NT2/D1 (cell line): ENCODE measurements around the gene MRPL32.

Experiments used
- DNase-seq: peaks from one replicate; pipeline ENCODE4 v3.0.0-alpha.2; 2011; ENCODE audit warnings: low read depth, low spot score
- H3K27me3 ChIP-seq: 2 replicates; pipeline ENCODE4 v1.6.0; 2011; ENCODE audit warnings: mild to moderate bottlenecking; ENCODE audit not compliant: insufficient read length, insufficient read depth
- H3K36me3 ChIP-seq: 2 replicates; pipeline ENCODE4 v1.6.1; 2011; ENCODE audit warnings: mild to moderate bottlenecking, low read length, mixed read lengths; ENCODE audit not compliant: insufficient read depth, insufficient read length
- H3K4me1 ChIP-seq: 2 replicates; pipeline ENCODE4 v1.5.1; 2011; ENCODE audit not compliant: insufficient read depth, insufficient read length
- H3K4me3 ChIP-seq: 2 replicates; pipeline ENCODE4 v1.5.1; 2011; ENCODE audit warnings: low read depth; ENCODE audit not compliant: insufficient read length
- H3K9ac ChIP-seq: 2 replicates; pipeline ENCODE4 v1.6.0; 2011; ENCODE audit warnings: low read depth; ENCODE audit not compliant: insufficient read length
- H3K9me3 ChIP-seq: 2 replicates; pipeline ENCODE4 v1.5.1; 2011; ENCODE audit warnings: mild to moderate bottlenecking, low read length; ENCODE audit not compliant: insufficient read depth
- SUZ12 ChIP-seq: IDR thresholded peaks from 2 replicates; pipeline ENCODE4 v1.6.1; 2011; ENCODE audit not compliant: insufficient read length, insufficient read depth; ENCODE audit errors: extremely low read depth
- YY1 ChIP-seq: IDR thresholded peaks from 2 replicates; pipeline ENCODE4 v1.6.1; 2011; ENCODE audit not compliant: insufficient read length, insufficient read depth
- ZNF274 ChIP-seq: IDR thresholded peaks from 2 replicates; pipeline ENCODE4 v1.6.1; 2011; ENCODE audit warnings: mild to moderate bottlenecking, low read depth, low read length

The MRPL32 gene

DNA sequence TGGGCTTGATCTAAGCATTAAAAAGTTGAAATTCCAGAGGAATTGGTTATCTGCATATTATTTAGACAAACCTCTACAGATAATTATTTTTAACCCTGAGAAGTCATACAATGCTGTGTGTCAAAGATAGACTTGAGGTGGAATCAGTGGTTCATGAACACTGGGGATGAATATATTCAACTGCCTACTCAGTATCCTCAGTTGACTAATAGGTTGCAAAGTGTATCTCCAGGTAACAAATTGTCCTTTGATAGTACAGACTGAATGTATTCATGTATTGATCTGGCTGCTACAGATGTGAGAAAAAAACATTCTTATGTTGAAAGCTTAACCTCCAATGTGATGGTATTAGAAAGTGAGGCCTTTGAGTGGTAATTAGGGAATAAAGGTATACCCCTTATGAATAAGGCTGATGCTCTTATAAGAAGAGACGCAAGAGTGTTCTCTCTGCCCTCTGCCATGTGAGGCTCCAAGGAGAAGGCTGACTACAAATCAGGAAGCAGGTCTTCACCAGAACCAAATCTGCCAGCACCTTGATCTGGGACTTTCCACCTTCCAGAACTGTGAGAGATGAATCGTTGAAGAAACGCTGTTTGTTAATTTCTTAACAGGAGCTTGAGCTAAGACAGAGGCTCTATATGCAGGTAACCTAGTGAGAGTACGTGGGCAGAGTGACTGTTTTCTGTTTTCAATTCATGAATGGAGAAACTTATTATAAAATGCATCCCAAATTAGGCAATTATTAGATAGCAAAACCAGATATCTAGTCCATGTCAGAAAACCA lies 7.5 kb downstream of the MRPL32 start:
- H3K9ac ChIP-seq, result no peak overlapping the region
- H3K9me3 ChIP-seq, result no peaks in the 10 kb centered on the region
- TF ChIP-seq ZNF274 (no peak), YY1 (no peak), SUZ12 (no peak)
- H3K27me3 ChIP-seq, result no peaks in the 10 kb centered on the region
- no peaks in the 10 kb centered on the region for H3K4me1 ChIP-seq
- H3K4me3 ChIP-seq, result no peak overlapping the region
- no peak for DNase-seq
- peaks cover 49% of the 10 kb centered on the region for H3K36me3 ChIP-seq

GRCh38 chr7:42940985-42941847 lies 9.0 kb downstream of the MRPL32 start:
- H3K9ac ChIP-seq, result no peak overlapping the region
- H3K9me3 ChIP-seq, result no peaks in the 10 kb centered on the region
- H3K27me3 ChIP-seq, result no peaks in the 10 kb centered on the region
- H3K36me3 ChIP-seq, result peaks cover 33% of the 10 kb centered on the region
- no peaks in the 10 kb centered on the region for H3K4me1 ChIP-seq
- no peak for TF ChIP-seq ZNF274
- no peak overlapping the region for H3K4me3 ChIP-seq
- peak; percentile 81 for DNase-seq

DNA sequence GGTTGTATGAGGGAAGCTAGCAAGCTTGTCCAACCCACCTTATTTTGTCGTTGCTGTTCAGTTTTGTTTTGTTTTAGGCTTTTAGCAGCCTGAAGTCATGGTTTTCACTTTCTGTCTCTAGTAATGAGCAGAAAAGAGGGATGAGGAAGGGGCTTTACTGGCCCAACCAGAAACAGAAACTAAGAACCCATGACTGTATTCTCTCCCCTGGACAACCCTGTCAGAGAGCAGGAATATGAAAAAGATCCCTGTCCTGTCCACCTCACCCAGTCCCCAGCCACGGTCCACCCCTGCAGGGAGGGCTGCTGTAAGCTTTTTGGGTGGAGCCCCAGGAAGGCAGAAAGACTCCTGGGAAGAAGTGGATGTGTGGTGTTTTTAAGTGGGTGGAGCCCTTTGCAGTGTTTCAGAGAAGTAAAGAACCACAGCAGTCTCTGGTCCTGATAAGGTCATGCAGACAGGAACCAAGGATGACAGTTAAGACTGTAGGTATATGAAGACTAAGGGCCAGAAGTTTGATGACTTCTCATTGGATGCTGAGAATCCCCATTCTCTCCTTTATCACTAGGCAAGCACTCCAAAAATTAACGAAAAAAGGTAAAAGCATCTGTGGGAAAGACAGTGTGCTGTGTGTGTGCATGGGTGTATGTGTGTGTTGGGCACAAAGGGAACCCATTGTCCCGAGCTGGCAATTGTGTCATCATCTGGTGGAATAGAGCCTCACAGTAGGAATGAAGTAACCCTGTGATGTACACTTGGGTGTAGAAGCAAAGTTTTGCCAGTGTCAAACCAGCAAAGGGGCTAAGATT lies 13.8 kb downstream of the MRPL32 start:
- H3K4me1 ChIP-seq, result no peaks in the 10 kb centered on the region
- no peaks in the 10 kb centered on the region for H3K9me3 ChIP-seq
- no peaks in the 10 kb centered on the region for H3K27me3 ChIP-seq
- DNase-seq, result no peak
- no peaks in the 10 kb centered on the region for H3K36me3 ChIP-seq
- TF ChIP-seq SUZ12 (no peak), YY1 (no peak), ZNF274 (no peak)
- no peak overlapping the region for H3K4me3 ChIP-seq
- no peak overlapping the region for H3K9ac ChIP-seq

DNA sequence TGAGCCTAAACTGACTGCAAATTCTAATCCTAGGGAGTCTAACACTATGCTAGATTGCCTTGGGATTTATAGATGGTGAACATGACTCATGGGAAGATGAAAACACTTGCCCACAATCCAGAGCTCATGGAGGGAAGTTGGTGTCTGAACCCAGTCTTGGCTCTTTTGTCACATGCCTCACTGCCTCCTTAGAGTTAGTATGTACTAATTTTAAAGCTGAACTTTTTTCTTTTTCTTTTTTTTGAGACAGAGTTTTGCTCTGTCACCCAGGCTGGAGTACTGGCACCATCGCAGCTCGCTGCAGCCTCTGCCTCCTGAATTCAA lies 14.4 kb downstream of the MRPL32 start:
- Histone ChIP-seq H3K9me3 (no peaks in the 10 kb centered on the region), H3K4me3 (no peak overlapping the region), H3K9ac (no peak overlapping the region), H3K36me3 (no peaks in the 10 kb centered on the region), H3K27me3 (no peaks in the 10 kb centered on the region), H3K4me1 (no peaks in the 10 kb centered on the region)
- DNase-seq, result no peak
- TF ChIP-seq YY1 (no peak), ZNF274 (no peak), SUZ12 (no peak)

- Histone ChIP-seq H3K4me1 (no peaks in the 10 kb centered on the region), H3K4me3 (no peak overlapping the region)
Measured at GRCh38 chr7:42947521-42947920, 15.3 kb downstream of the MRPL32 start.

DNA sequence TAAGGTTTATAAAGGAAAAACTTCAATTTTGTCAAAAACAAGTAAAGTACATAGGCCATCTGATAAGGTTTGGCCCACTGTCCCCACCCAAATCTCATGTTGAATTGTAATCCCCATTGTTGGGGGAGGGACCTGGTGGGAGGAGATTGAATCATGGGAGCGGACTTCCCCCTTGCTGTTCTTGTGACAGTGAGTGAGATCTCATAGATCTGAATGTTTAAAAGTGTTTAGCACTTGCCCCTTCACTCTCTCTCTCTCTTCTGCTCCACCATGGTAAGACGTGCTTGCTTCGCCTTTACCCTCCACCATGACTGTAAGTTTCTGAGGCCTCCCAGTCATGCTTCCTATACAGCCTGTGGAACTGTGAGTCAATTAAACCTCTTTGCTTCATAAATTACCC lies 18.2 kb downstream of the MRPL32 start:
- TF ChIP-seq YY1 (no peak), SUZ12 (no peak), ZNF274 (no peak)
- H3K27me3 ChIP-seq, result no peaks in the 10 kb centered on the region
- no peak overlapping the region for H3K9ac ChIP-seq

More at GRCh38 chr7:42947521-42947920, 15.3 kb downstream of the MRPL32 start:
- H3K9ac ChIP-seq, result no peak overlapping the region
- H3K27me3 ChIP-seq, result no peaks in the 10 kb centered on the region
- TF ChIP-seq YY1 (no peak), SUZ12 (no peak), ZNF274 (no peak)
- DNase-seq, result no peak
- H3K9me3 ChIP-seq, result no peaks in the 10 kb centered on the region
- H3K36me3 ChIP-seq, result no peaks in the 10 kb centered on the region

GRCh38 chr7:42952328-42952727 lies 20.2 kb downstream of the MRPL32 start:
- H3K4me1 ChIP-seq, result no peaks in the 10 kb centered on the region
- no peak for DNase-seq
- no peak overlapping the region for H3K9ac ChIP-seq
- H3K27me3 ChIP-seq, result no peaks in the 10 kb centered on the region
- H3K9me3 ChIP-seq, result peaks cover 17% of the 10 kb centered on the region
- no peak overlapping the region for H3K4me3 ChIP-seq
- no peaks in the 10 kb centered on the region for H3K36me3 ChIP-seq
- TF ChIP-seq SUZ12, result no peak
- TF ChIP-seq YY1, result no peak
- TF ChIP-seq ZNF274, result no peak

More for the DNA sequence above, 18.2 kb downstream of the MRPL32 start:
- H3K4me1 ChIP-seq, result no peaks in the 10 kb centered on the region
- no peak for DNase-seq
- H3K36me3 ChIP-seq, result no peaks in the 10 kb centered on the region
- no peak overlapping the region for H3K4me3 ChIP-seq
- H3K9me3 ChIP-seq, result no peaks in the 10 kb centered on the region
